DOHH2 (cell line): ENCODE data around the gene ERP27.

Experiments used
- H3F3A ChIP-seq: fragments of 200-600 bp; sonication (generic), shearing (Covaris generic); 2 replicates; pipeline ENCODE4 v1.6.0; 2016; ENCODE audit warnings: antibody characterized with exemption, mild to moderate bottlenecking; ENCODE audit not compliant: control insufficient read depth, insufficient read depth
- H3K27ac ChIP-seq: fragments of 200-600 bp; sonication (generic); 2 replicates; pipeline ENCODE4 v1.5.1; 2014; ENCODE audit warnings: low read depth, mild to moderate bottlenecking, low read length, moderate library complexity
- H3K27me3 ChIP-seq: fragments of 200-600 bp; sonication (generic); 2 replicates; pipeline ENCODE4 v1.6.1; 2014; ENCODE audit warnings: mild to moderate bottlenecking, low read length, mixed read lengths; ENCODE audit not compliant: control insufficient read depth
- H3K36me3 ChIP-seq: fragments of 200-600 bp; sonication (generic); 2 replicates; pipeline ENCODE4 v1.6.1; 2014; ENCODE audit warnings: mild to moderate bottlenecking, low read length, moderate library complexity, mixed read lengths; ENCODE audit not compliant: control insufficient read depth
- H3K4me1 ChIP-seq: fragments of 200-600 bp; sonication (generic); 2 replicates; pipeline ENCODE4 v1.6.1; 2014; ENCODE audit warnings: mild to moderate bottlenecking, low read length, mixed read lengths; ENCODE audit not compliant: control insufficient read depth
- H3K4me2 ChIP-seq: fragments of 200-600 bp; sonication (generic); 2 replicates; pipeline ENCODE4 v1.6.0; 2014; ENCODE audit warnings: mild to moderate bottlenecking, low read length, moderate library complexity
- H3K4me3 ChIP-seq: fragments of 200-600 bp; sonication (generic); 2 replicates; pipeline ENCODE4 v1.5.1; 2014; ENCODE audit warnings: mild to moderate bottlenecking, low read length, mixed read lengths
- H3K79me2 ChIP-seq: fragments of 200-600 bp; sonication (generic); 2 replicates; pipeline ENCODE4 v1.6.1; 2014; ENCODE audit warnings: mild to moderate bottlenecking, low read length, mixed read lengths; ENCODE audit not compliant: control insufficient read depth
- H3K9me2 ChIP-seq: fragments of 200-600 bp; sonication (generic); replicated peaks from 2 replicates; pipeline ENCODE4 v1.6.1; 2014; ENCODE audit warnings: mild to moderate bottlenecking, low read length, mixed read lengths; ENCODE audit not compliant: control insufficient read depth
- H3K9me3 ChIP-seq: fragments of 200-600 bp; sonication (generic); 2 replicates; pipeline ENCODE4 v1.6.1; 2014; ENCODE audit warnings: antibody characterized with exemption, low read length, mixed read lengths; ENCODE audit not compliant: control insufficient read depth, insufficient read depth
- H4K20me1 ChIP-seq: fragments of 200-600 bp; sonication (generic); 2 replicates; pipeline ENCODE4 v1.6.0; 2014; ENCODE audit warnings: low read depth, mild to moderate bottlenecking, antibody characterized with exemption, low read length, moderate library complexity; ENCODE audit not compliant: control insufficient read depth, insufficient read depth
- CTCF ChIP-seq: fragments of 200-600 bp; sonication (generic); IDR thresholded peaks from one replicate; pipeline ENCODE4 v1.5.1; 2014; ENCODE audit warnings: antibody characterized with exemption, mild to moderate bottlenecking, low read depth, low read length; ENCODE audit not compliant: poor library complexity, severe bottlenecking
- EZH2phosphoT487 ChIP-seq: fragments of 200-600 bp; sonication (generic); IDR thresholded peaks from 2 replicates; pipeline ENCODE4 v1.6.1; 2017; ENCODE audit warnings: borderline replicate concordance, mild to moderate bottlenecking, antibody characterized with exemption, low read length, moderate library complexity, mixed read lengths

The ERP27 gene

GRCh38 chr12:14927267-14927666 lies 11.1 kb downstream of the ERP27 start:
- Histone ChIP-seq H4K20me1 (no peaks in the 10 kb centered on the region), H3F3A (no peaks in the 10 kb centered on the region), H3K9me3 (no peaks in the 10 kb centered on the region), H3K4me1 (peaks cover 18% of the 10 kb centered on the region), H3K36me3 (no peaks in the 10 kb centered on the region), H3K4me3 (no peak overlapping the region), H3K79me2 (no peaks in the 10 kb centered on the region), H3K4me2 (0 out of 2 replicates have a peak overlapping the region, but pooled peaks have one; percentile 6), H3K9me2 (no peaks in the 10 kb centered on the region), H3K27ac (no peak overlapping the region), H3K27me3 (no peaks in the 10 kb centered on the region)
- no peak for TF ChIP-seq CTCF
- TF ChIP-seq EZH2phosphoT487: no peak

- H3K4me1 ChIP-seq: peaks cover 18% of the 10 kb centered on the region
- TF ChIP-seq CTCF (no peak), EZH2phosphoT487 (no peak)
Measured at GRCh38 chr12:14924541-14924940, 13.8 kb downstream of the ERP27 start.

GRCh38 chr12:14923944-14924343 lies 14.4 kb downstream of the ERP27 start:
- H4K20me1 ChIP-seq: no peaks in the 10 kb centered on the region

More at GRCh38 chr12:14924541-14924940, 13.8 kb downstream of the ERP27 start:
- Histone ChIP-seq H3F3A (no peaks in the 10 kb centered on the region), H3K27ac (no peak overlapping the region), H3K9me2 (no peaks in the 10 kb centered on the region), H3K4me2 (no peak overlapping the region), H4K20me1 (no peaks in the 10 kb centered on the region), H3K79me2 (no peaks in the 10 kb centered on the region), H3K27me3 (no peaks in the 10 kb centered on the region), H3K36me3 (no peaks in the 10 kb centered on the region), H3K9me3 (no peaks in the 10 kb centered on the region), H3K4me3 (no peak overlapping the region)

More at GRCh38 chr12:14923944-14924343, 14.4 kb downstream of the ERP27 start:
- H3K9me3 ChIP-seq: no peaks in the 10 kb centered on the region
- H3K27ac ChIP-seq: no peak overlapping the region
- no peaks in the 10 kb centered on the region for H3K36me3 ChIP-seq
- no peaks in the 10 kb centered on the region for H3K27me3 ChIP-seq
- no peaks in the 10 kb centered on the region for H3K79me2 ChIP-seq
- H3K4me3 ChIP-seq: no peak overlapping the region
- H3K9me2 ChIP-seq: no peaks in the 10 kb centered on the region
- no peak overlapping the region for H3K4me2 ChIP-seq
- H3K4me1 ChIP-seq: peaks cover 18% of the 10 kb centered on the region
- TF ChIP-seq EZH2phosphoT487 (no peak), CTCF (no peak)
- no peaks in the 10 kb centered on the region for H3F3A ChIP-seq
